Fibroblast of lung (primary cell): ENCODE data around the gene LPGAT1. TPM values are rescaled to one million over a fixed set of nuclear protein-coding genes. Genes with fewer than 3 reads are reported as not detected.

Experiments used
- DNase-seq, 2 donors: peaks; one replicate each; pipeline versions ENCODE4 v3.0.0 to v3.0.0-alpha.2; 2010; ENCODE audit warnings: low read depth in 2 of 2
- H2AFZ ChIP-seq: 2 replicates; pipeline ENCODE4 v1.5.1; 2012; ENCODE audit warnings: low read length, control low read depth, inconsistent platforms
- H3K27ac ChIP-seq: 2 replicates; pipeline ENCODE4 v1.5.1; 2011; ENCODE audit warnings: low read length, control low read depth; ENCODE audit not compliant: insufficient read depth
- H3K27me3 ChIP-seq: 2 replicates; pipeline ENCODE4 v1.5.1; 2011; ENCODE audit warnings: mild to moderate bottlenecking, low read length; ENCODE audit not compliant: control insufficient read depth, insufficient read depth
- H3K36me3 ChIP-seq: 2 replicates; pipeline ENCODE4 v1.5.1; 2011; ENCODE audit warnings: low read length; ENCODE audit not compliant: control insufficient read depth, insufficient read depth
- H3K4me1 ChIP-seq: 2 replicates; pipeline ENCODE4 v1.5.1; 2011; ENCODE audit warnings: low read length; ENCODE audit not compliant: control insufficient read depth, insufficient read depth; ENCODE audit errors: extremely low read depth
- H3K4me2 ChIP-seq: 2 replicates; pipeline ENCODE4 v1.5.1; 2011; ENCODE audit warnings: low read length, control low read depth; ENCODE audit not compliant: insufficient read depth; ENCODE audit errors: extremely low read depth
- H3K4me3 ChIP-seq, 4 experiments: fragments of 200-600 bp in 1 of 4; sonication (generic) in 1 of 4; replicated peaks in 1 of 4; 2 replicates each; pipeline ENCODE4 v1.5.1; 2011 to 2016; ENCODE audit warnings: low read length in 4 of 4, low read depth in 3 of 4, mild to moderate bottlenecking in 3 of 4, control low read depth in 2 of 4, inconsistent platforms in 1 of 4, mixed read lengths in 1 of 4; ENCODE audit not compliant: insufficient read depth in 1 of 4; ENCODE audit errors: control extremely low read depth in 1 of 4
- H3K79me2 ChIP-seq: 2 replicates; pipeline ENCODE4 v1.5.1; 2012; ENCODE audit warnings: mild to moderate bottlenecking, low read length, inconsistent platforms; ENCODE audit not compliant: control insufficient read depth, insufficient read depth
- H3K9ac ChIP-seq: 2 replicates; pipeline ENCODE4 v1.5.1; 2011; ENCODE audit warnings: mild to moderate bottlenecking, low read length, control low read depth; ENCODE audit not compliant: insufficient read depth
- H3K9me3 ChIP-seq: 2 replicates; pipeline ENCODE4 v1.5.1; 2012; ENCODE audit warnings: low read depth, low read length; ENCODE audit not compliant: control insufficient read depth, insufficient read depth
- H4K20me1 ChIP-seq: 2 replicates; pipeline ENCODE4 v1.5.1; 2011; ENCODE audit warnings: low read length; ENCODE audit not compliant: control insufficient read depth, insufficient read depth; ENCODE audit errors: extremely low read depth
- EZH2 ChIP-seq: IDR thresholded peaks from 2 replicates; pipeline ENCODE4 v1.5.1; 2012; ENCODE audit warnings: low read length, control low read depth, mild to moderate bottlenecking; ENCODE audit errors: missing control alignments
- polyA plus RNA-seq, 2 donors: library from polyadenylated mRNA; depleted of rRNA in 1 of 2; stranded (reverse) in 1 of 2; unstranded in 1 of 2; fragments of >200 nt; gene quantifications; 2 replicates each; pipeline ENCODE4 v1.2.1, GENCODE V29; 2011 to 2012; ENCODE audit warnings: missing spikeins in 1 of 2
- total RNA-seq: library from RNA; depleted of rRNA; stranded (reverse); fragments of >200 nt; gene quantifications from 2 replicates; pipeline ENCODE4 v1.2.1, GENCODE V29; 2014
- TF ChIP-seq, protein P1 (sequence below), 2 donors: IDR thresholded peaks in 1 of 2; conservative IDR thresholded peaks in 1 of 2; 1 replicate in 1 of 2; 2 replicates in 1 of 2; pipeline ENCODE4 v1.5.1; 2011 to 2012; ENCODE audit warnings: low read length in 2 of 2, control low read depth in 1 of 2, inconsistent platforms in 1 of 2, low read depth in 1 of 2, mild to moderate bottlenecking in 1 of 2

LPGAT1 gene
- total and polyA plus RNA-seq, 2 donors (not counting 1 experiment from before 2014, with no cell fraction given), result 20.7 to 34.7 TPM

GRCh38 chr1:211711315-211711705 lies 119.3 kb downstream of the LPGAT1 start:
- Histone ChIP-seq H3K9me3 (no peaks in the 10 kb centered on the region), H3K9ac (no peak overlapping the region), H3K4me2 (no peak overlapping the region), H3K36me3 (no peaks in the 10 kb centered on the region), H3K27ac (no peak overlapping the region), H4K20me1 (no peaks in the 10 kb centered on the region), H3K27me3 (no peaks in the 10 kb centered on the region), H3K4me3 (no peak overlapping the region), H2AFZ (no peak overlapping the region), H3K4me1 (no peaks in the 10 kb centered on the region), H3K79me2 (no peaks in the 10 kb centered on the region)
- no peak for DNase-seq
- TF ChIP-seq, protein P1, sequence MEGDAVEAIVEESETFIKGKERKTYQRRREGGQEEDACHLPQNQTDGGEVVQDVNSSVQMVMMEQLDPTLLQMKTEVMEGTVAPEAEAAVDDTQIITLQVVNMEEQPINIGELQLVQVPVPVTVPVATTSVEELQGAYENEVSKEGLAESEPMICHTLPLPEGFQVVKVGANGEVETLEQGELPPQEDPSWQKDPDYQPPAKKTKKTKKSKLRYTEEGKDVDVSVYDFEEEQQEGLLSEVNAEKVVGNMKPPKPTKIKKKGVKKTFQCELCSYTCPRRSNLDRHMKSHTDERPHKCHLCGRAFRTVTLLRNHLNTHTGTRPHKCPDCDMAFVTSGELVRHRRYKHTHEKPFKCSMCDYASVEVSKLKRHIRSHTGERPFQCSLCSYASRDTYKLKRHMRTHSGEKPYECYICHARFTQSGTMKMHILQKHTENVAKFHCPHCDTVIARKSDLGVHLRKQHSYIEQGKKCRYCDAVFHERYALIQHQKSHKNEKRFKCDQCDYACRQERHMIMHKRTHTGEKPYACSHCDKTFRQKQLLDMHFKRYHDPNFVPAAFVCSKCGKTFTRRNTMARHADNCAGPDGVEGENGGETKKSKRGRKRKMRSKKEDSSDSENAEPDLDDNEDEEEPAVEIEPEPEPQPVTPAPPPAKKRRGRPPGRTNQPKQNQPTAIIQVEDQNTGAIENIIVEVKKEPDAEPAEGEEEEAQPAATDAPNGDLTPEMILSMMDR (conservative IDR thresholded peaks at IDR 0.05 in 1 of 2, IDR thresholded peaks at IDR 0.05 in 1 of 2; ENCODE audit: low read depth in 1 of 2, low read length in 2 of 2), result no peak
- TF ChIP-seq EZH2, result no peak

GRCh38 chr1:211710566-211711314 lies 119.8 kb downstream of the LPGAT1 start:
- Histone ChIP-seq H3K36me3 (no peaks in the 10 kb centered on the region), H3K4me3 (no peak overlapping the region), H3K27ac (no peak overlapping the region), H3K79me2 (no peaks in the 10 kb centered on the region), H4K20me1 (no peaks in the 10 kb centered on the region), H2AFZ (no peak overlapping the region), H3K4me2 (no peak overlapping the region), H3K27me3 (no peaks in the 10 kb centered on the region), H3K9me3 (no peaks in the 10 kb centered on the region), H3K9ac (no peak overlapping the region), H3K4me1 (no peaks in the 10 kb centered on the region)
- no peak for TF ChIP-seq EZH2
- no peak for DNase-seq

DNA sequence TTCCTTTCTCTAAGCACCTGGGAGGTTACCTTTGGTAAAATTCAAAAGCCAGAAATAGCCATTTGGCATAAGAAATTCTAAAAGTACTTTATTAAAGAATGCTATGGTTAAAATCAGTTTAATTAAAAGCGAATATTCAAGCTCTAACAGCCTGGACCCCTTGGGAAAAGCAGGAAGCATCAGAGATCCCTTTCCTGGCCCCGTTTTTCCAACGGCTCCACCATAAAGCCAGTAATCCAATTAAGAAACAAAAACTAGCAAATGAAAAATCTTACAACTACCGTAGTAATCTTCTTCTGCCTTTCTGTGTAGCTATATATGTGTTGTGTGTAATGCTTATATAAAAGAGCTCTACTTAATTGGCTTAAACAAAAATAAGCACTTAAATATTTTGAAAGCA lies 121.6 kb downstream of the LPGAT1 start:
- Histone ChIP-seq H3K9ac (no peak overlapping the region), H4K20me1 (no peaks in the 10 kb centered on the region), H3K36me3 (no peaks in the 10 kb centered on the region), H2AFZ (no peak overlapping the region), H3K4me2 (no peak overlapping the region), H3K4me3 (no peak overlapping the region), H3K4me1 (no peaks in the 10 kb centered on the region), H3K9me3 (no peaks in the 10 kb centered on the region), H3K79me2 (no peaks in the 10 kb centered on the region), H3K27me3 (peaks cover 2% of the 10 kb centered on the region), H3K27ac (no peak overlapping the region)
- DNase-seq, result no peak
- TF ChIP-seq, protein P1 (conservative IDR thresholded peaks at IDR 0.05 in 1 of 2, IDR thresholded peaks at IDR 0.05 in 1 of 2; ENCODE audit: low read depth in 1 of 2, low read length in 2 of 2), result no peak
- TF ChIP-seq EZH2, result no peak
